Neural cell (in vitro differentiated cells): ENCODE data around the gene TXLNG. TPM values are rescaled to one million over a fixed set of nuclear protein-coding genes. Genes with fewer than 3 reads are reported as not detected.

Source experiments
- H2AFZ ChIP-seq: fragments of 200-600, 300-800 bp; sonication (generic), shearing (Covaris generic); 2 replicates; pipeline ENCODE4 v1.6.0; 2014; ENCODE audit warnings: low read depth, mild to moderate bottlenecking, antibody characterized with exemption, low read length, moderate library complexity
- H3F3A ChIP-seq: fragments of 200-600 bp; shearing (Covaris generic); 2 replicates; pipeline ENCODE4 v1.6.1; 2016; ENCODE audit warnings: mild to moderate bottlenecking, moderate library complexity, mixed read lengths, antibody characterized with exemption, low read length; ENCODE audit not compliant: insufficient read depth, poor library complexity, severe bottlenecking
- H3K27ac ChIP-seq: fragments of 200-600, 300-800 bp; sonication (generic), shearing (Covaris generic); 2 replicates; pipeline ENCODE4 v1.5.1; 2014; ENCODE audit warnings: mild to moderate bottlenecking, low read length, moderate library complexity
- H3K27me3 ChIP-seq: fragments of 300-800, 200-600 bp; sonication (generic), shearing (Covaris generic); 2 replicates; pipeline ENCODE4 v1.6.0; 2014; ENCODE audit warnings: mild to moderate bottlenecking, low read depth, low read length, moderate library complexity; ENCODE audit not compliant: insufficient read depth
- H3K36me3 ChIP-seq: fragments of 300-800, 200-600 bp; sonication (generic), shearing (Covaris generic); 2 replicates; pipeline ENCODE4 v1.5.1; 2014; ENCODE audit warnings: mild to moderate bottlenecking, antibody characterized with exemption, low read length, moderate library complexity; ENCODE audit not compliant: insufficient read depth
- H3K4me2 ChIP-seq: fragments of 300-800, 200-600 bp; sonication (generic), shearing (Covaris generic); 2 replicates; pipeline ENCODE4 v1.6.0; 2014; ENCODE audit warnings: mild to moderate bottlenecking, low read length
- H3K4me3 ChIP-seq: fragments of 300-800, 200-600 bp; sonication (generic), shearing (Covaris generic); 2 replicates; pipeline ENCODE4 v1.5.1; 2014; ENCODE audit warnings: mild to moderate bottlenecking, low read length, moderate library complexity
- H3K79me2 ChIP-seq: fragments of 200-600 bp; shearing (Covaris generic); replicated peaks from 2 replicates; pipeline ENCODE4 v1.6.0; 2014; ENCODE audit warnings: mild to moderate bottlenecking, low read length, moderate library complexity; ENCODE audit not compliant: insufficient read depth
- H3K9ac ChIP-seq: fragments of 300-800, 200-600 bp; sonication (generic), shearing (Covaris generic); 2 replicates; pipeline ENCODE4 v1.6.1; 2016; ENCODE audit warnings: mild to moderate bottlenecking, low read length, mixed read lengths
- H3K9me2 ChIP-seq: fragments of 200-600 bp; shearing (Covaris generic); 2 replicates; pipeline ENCODE4 v1.6.1; 2016; ENCODE audit warnings: mild to moderate bottlenecking, low read length, mixed read lengths; ENCODE audit not compliant: insufficient read depth
- H3K9me3 ChIP-seq: fragments of 200-600, 300-800 bp; sonication (generic), shearing (Covaris generic); 2 replicates; pipeline ENCODE4 v1.6.1; 2016; ENCODE audit warnings: mild to moderate bottlenecking, mixed run types, low read length, moderate library complexity, mixed read lengths
- H4K20me1 ChIP-seq: fragments of 200-600 bp; shearing (Covaris generic); 2 replicates; pipeline ENCODE4 v1.6.1; 2016; ENCODE audit warnings: mild to moderate bottlenecking, mixed run types; ENCODE audit not compliant: insufficient read depth
- EP300 ChIP-seq: fragments of 450-650 bp; conservative IDR thresholded peaks from 2 replicates; pipeline ENCODE4 v1.6.1; 2014; ENCODE audit warnings: antibody characterized with exemption, mild to moderate bottlenecking, moderate library complexity; ENCODE audit not compliant: poor library complexity, severe bottlenecking
- EZH2 ChIP-seq: fragments of 200-600, 300-800 bp; shearing (Covaris generic), sonication (generic); IDR thresholded peaks from 2 replicates; pipeline ENCODE4 v1.6.1; 2014; ENCODE audit warnings: antibody characterized with exemption, low read length, borderline replicate concordance, mild to moderate bottlenecking; ENCODE audit not compliant: insufficient read depth, poor library complexity, severe bottlenecking
- MXI1 ChIP-seq: fragments of 450-650 bp; conservative IDR thresholded peaks from 2 replicates; pipeline ENCODE4 v1.6.1; 2014; ENCODE audit warnings: antibody characterized with exemption, mild to moderate bottlenecking; ENCODE audit not compliant: poor library complexity, severe bottlenecking
- POLR2AphosphoS5 ChIP-seq: IDR thresholded peaks from 2 replicates; pipeline ENCODE4 v1.6.1; 2012
- RAD21 ChIP-seq: fragments of 450-650 bp; conservative IDR thresholded peaks from 2 replicates; pipeline ENCODE4 v1.6.1; 2014; ENCODE audit warnings: antibody characterized with exemption, mild to moderate bottlenecking, moderate library complexity
- SMC3 ChIP-seq: fragments of 450-650 bp; conservative IDR thresholded peaks from 2 replicates; pipeline ENCODE4 v1.6.1; 2014; ENCODE audit warnings: antibody characterized with exemption, mild to moderate bottlenecking, moderate library complexity; ENCODE audit not compliant: poor library complexity
- TAF1 ChIP-seq: IDR thresholded peaks from 2 replicates; pipeline ENCODE4 v1.6.1; 2012; ENCODE audit warnings: low read depth
- polyA plus RNA-seq: library from polyadenylated mRNA; depleted of rRNA; stranded (reverse); fragments of >200 nt; gene quantifications from 2 replicates; pipeline ENCODE4 v1.2.3, GENCODE V29; 2014
- TF ChIP-seq, protein P1 (sequence below): fragments of 450-650 bp; IDR thresholded peaks from 2 replicates; pipeline ENCODE4 v1.5.1; 2014; ENCODE audit warnings: antibody characterized with exemption, mild to moderate bottlenecking, moderate library complexity; ENCODE audit not compliant: poor library complexity, severe bottlenecking
- TF ChIP-seq, protein P2 (sequence below): IDR thresholded peaks from 2 replicates; pipeline ENCODE4 v1.6.1; 2012; ENCODE audit warnings: borderline replicate concordance

The TXLNG gene
- polyA plus RNA-seq, 1 donor from 2014 or later, result 24.2 TPM

DNA sequence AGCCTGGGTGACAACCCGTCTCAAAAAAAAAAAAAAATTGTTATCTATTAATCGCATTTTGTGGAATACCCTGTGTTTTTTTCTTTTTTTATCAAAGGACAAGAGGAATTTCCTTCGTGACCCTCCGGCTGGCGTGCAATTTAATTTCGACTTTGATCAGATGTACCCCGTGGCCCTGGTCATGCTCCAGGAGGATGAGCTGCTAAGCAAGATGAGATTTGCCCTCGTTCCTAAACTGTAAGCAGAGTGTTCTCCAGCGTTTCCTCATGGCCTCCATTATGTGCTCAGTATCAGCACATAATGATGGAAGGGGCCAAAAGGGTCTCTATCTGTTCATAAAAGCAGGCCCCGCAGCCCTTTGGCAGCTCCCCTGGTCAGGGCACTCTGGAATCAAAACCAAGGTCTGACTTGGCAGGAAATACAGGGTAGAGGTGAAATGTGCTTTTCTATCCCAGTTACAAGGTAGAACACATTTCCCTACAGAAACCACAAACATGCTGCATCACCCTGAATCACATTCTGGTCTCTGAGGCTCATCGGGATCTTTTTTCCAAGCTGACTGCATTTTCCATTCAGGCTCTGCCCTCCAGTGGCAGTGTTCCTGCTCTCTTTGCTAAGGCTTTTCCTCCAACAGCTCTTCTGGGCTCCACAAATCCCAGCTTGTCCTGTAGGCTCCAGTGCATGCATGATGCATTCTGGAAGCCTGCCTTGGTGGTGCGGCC is 42.5 kb upstream of the TXLNG start:
- Histone ChIP-seq H2AFZ (no peak overlapping the region), H3K27ac (no peak overlapping the region), H3K36me3 (no peaks in the 10 kb centered on the region), H4K20me1 (no peaks in the 10 kb centered on the region), H3K4me2 (no peak overlapping the region), H3K27me3 (no peaks in the 10 kb centered on the region), H3K9me2 (no peaks in the 10 kb centered on the region), H3K79me2 (no peaks in the 10 kb centered on the region), H3K9ac (no peak overlapping the region), H3F3A (no peaks in the 10 kb centered on the region), H3K4me3 (no peak overlapping the region), H3K9me3 (no peaks in the 10 kb centered on the region)
- TF ChIP-seq EP300 (no peak), RAD21 (no peak), SMC3 (no peak), POLR2AphosphoS5 (no peak), MXI1 (no peak), TAF1 (no peak), EZH2 (no peak)
- TF ChIP-seq, protein P1, sequence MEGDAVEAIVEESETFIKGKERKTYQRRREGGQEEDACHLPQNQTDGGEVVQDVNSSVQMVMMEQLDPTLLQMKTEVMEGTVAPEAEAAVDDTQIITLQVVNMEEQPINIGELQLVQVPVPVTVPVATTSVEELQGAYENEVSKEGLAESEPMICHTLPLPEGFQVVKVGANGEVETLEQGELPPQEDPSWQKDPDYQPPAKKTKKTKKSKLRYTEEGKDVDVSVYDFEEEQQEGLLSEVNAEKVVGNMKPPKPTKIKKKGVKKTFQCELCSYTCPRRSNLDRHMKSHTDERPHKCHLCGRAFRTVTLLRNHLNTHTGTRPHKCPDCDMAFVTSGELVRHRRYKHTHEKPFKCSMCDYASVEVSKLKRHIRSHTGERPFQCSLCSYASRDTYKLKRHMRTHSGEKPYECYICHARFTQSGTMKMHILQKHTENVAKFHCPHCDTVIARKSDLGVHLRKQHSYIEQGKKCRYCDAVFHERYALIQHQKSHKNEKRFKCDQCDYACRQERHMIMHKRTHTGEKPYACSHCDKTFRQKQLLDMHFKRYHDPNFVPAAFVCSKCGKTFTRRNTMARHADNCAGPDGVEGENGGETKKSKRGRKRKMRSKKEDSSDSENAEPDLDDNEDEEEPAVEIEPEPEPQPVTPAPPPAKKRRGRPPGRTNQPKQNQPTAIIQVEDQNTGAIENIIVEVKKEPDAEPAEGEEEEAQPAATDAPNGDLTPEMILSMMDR, result no peak
- TF ChIP-seq, protein P2, sequence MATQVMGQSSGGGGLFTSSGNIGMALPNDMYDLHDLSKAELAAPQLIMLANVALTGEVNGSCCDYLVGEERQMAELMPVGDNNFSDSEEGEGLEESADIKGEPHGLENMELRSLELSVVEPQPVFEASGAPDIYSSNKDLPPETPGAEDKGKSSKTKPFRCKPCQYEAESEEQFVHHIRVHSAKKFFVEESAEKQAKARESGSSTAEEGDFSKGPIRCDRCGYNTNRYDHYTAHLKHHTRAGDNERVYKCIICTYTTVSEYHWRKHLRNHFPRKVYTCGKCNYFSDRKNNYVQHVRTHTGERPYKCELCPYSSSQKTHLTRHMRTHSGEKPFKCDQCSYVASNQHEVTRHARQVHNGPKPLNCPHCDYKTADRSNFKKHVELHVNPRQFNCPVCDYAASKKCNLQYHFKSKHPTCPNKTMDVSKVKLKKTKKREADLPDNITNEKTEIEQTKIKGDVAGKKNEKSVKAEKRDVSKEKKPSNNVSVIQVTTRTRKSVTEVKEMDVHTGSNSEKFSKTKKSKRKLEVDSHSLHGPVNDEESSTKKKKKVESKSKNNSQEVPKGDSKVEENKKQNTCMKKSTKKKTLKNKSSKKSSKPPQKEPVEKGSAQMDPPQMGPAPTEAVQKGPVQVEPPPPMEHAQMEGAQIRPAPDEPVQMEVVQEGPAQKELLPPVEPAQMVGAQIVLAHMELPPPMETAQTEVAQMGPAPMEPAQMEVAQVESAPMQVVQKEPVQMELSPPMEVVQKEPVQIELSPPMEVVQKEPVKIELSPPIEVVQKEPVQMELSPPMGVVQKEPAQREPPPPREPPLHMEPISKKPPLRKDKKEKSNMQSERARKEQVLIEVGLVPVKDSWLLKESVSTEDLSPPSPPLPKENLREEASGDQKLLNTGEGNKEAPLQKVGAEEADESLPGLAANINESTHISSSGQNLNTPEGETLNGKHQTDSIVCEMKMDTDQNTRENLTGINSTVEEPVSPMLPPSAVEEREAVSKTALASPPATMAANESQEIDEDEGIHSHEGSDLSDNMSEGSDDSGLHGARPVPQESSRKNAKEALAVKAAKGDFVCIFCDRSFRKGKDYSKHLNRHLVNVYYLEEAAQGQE, result no peak

DNA sequence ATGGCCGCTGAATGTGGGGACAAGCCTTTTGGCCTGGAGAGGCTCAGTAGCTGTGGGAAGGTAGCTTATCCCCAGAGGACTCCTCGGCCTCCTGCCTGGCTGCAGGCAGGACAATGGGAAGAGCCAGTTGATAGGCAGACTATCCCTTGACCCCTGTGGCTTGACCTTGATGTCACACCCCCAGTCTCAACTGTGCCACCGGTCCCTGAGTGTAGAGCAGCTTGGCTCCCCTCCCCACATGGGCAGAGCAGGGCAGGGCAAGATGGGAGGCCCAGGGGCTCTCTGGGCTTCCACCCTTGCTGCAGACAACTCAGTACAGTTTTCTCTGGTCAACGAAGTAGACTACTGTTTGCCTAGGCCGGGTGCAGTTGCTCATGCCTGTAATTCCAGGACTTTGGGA is 41.2 kb upstream of the TXLNG start:
- no peak overlapping the region for H3K4me3 ChIP-seq
- H3K9me2 ChIP-seq, result no peaks in the 10 kb centered on the region
- H3F3A ChIP-seq, result no peaks in the 10 kb centered on the region
- TF ChIP-seq, protein P2, result no peak
- TF ChIP-seq TAF1 (no peak), EP300 (no peak), RAD21 (no peak), SMC3 (no peak), MXI1 (no peak), POLR2AphosphoS5 (no peak), EZH2 (no peak)
- TF ChIP-seq, protein P1, result no peak
- H3K79me2 ChIP-seq, result no peaks in the 10 kb centered on the region
- no peaks in the 10 kb centered on the region for H3K27me3 ChIP-seq
- H2AFZ ChIP-seq, result no peak overlapping the region
- H3K27ac ChIP-seq, result no peak overlapping the region
- no peaks in the 10 kb centered on the region for H3K36me3 ChIP-seq
- no peaks in the 10 kb centered on the region for H4K20me1 ChIP-seq
- H3K4me2 ChIP-seq, result no peak overlapping the region
- no peak overlapping the region for H3K9ac ChIP-seq
- H3K9me3 ChIP-seq, result no peaks in the 10 kb centered on the region
